HL-60/S4 treated with phorbol 12-myristate 13-acetate at 8.2 ng/mL for 4 days and 3 days (cell line): Measurements from ENCODE around the gene CIDEC.
"Not testable (repeated sequence)": the region's sequence is repeated elsewhere in the genome, so short reads cannot be mapped to it uniquely, and the experiment has no call there.

ENCODE experiments used
- in situ Hi-C: fragments of 300-500 bp; cut with MboI; formaldehyde crosslinking; loops from 2 replicates; pipeline ENCODE4 v1.15.0; 2022; ENCODE audit warnings: low sequenced_read_pairs

Gene CIDEC

DNA sequence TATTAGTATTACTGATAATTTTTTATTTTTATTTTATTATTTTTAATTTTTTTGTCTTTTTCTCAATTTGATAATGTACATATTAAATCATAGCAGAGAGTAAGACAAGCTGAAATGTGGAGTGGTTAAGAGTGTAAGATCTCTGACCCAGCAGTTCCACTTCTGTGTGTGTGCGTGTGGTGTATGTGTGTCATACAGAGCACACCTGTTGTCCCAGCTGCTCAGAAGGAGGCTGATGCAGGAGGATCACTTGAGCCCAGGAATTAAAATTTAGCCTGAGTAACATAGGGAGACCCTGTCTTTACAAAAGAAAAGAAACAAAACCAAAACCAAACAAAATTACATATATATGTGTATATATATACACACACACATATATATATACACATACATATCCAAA, 1.4 kb upstream of the CIDEC start:
- in situ Hi-C loops, result no loop called here

DNA sequence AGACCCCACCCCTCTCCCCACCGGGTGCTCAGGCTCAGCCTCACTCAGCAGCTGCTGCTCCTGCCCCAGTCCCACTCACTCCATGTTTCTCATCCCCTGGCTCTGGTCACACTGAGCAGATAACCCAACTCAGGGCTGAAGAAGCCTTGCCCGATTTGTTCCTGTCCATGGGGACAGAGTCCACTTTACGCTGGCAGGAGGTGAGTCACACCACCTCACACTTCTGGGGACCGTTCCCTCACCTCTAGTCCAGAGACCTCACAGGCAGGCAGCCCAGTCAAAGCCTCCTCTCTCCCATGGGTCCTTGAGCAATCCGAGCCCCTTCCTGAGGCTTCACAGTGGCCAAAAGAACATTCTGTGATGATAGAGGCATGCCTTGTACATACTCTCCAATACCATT, 1.4 kb downstream of the CIDEC start:
- in situ Hi-C loops, result no loop called here

DNA sequence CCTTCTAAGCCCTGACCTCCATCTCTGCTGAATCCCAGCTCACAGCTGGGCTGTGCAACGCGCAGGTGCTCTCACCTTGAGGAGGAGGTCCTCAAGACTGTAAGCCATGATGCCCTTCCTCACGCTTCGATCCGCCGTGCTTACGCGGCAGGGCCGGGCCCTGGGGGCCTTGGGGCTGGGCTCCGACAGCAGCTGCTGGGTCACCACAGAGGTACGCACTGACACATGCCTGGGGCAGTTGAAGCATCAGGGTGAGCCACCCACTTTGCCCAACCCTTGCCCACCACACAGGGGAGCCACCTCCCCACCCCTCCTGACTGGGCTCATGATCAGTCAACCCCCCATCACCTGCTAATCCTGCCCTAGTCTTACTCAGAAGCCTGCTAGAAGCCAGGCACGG, 3.1 kb downstream of the CIDEC start:
- in situ Hi-C loops, result no loop called here

DNA sequence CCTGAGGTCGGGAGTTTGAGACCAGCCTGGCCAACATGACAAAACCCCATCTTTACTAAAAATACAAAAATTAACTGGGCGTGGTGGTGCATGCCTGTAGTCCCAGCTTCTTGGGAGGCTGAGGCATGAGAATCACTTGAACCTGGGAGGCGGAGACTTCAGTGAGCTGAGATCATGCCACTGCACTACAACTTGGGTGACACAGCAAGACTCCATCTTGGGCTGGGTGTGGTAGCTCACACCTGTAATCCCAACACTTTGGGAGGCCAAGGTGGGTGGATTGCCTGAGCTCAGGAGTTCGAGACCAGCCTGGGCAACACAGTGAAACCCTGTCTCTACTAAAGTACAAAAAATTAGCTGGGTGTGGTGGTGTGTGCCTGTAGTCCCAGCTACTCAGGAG, 3.8 kb downstream of the CIDEC start:
- in situ Hi-C loops, result not testable (repeated sequence)

DNA sequence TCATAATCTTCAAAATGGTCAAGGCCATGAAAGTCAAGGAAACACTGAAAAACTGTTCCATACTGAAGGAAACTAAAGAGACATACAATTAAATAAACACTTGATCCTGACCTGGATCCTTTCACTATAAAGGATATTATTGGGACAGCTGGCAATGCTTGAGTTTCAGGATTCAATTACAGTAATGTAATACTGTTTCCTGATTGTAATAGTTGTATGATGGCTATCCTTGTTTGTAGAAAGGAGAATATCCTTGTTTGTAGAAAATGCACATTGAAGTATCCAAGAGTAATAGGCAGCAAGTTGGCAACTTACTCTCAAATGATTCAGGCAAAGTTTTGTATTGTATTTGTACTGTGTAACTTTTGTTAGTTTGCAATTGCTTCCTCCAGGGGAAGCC, 4.6 kb downstream of the CIDEC start:
- in situ Hi-C loops, result no loop called here

DNA sequence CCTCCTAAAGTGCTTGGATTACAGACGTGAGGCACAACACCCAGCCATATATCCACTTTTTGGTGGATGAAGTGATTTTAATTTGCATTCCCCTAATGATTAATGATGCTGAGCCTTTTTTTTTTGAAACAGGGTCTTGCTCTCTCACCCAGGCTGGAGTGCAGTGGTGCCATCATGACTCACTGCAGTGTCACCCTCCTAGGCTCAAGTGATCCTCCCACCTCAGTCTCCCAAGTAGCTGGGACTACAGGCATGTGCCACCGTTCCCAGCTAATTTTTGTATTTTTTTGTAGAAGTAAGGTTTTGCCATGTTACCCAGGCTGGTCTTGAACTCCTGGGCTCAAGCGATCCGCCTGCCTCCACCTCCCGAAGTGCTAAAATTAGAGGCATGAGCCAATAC, 8.0 kb downstream of the CIDEC start:
- in situ Hi-C loops, result not testable (repeated sequence)

DNA sequence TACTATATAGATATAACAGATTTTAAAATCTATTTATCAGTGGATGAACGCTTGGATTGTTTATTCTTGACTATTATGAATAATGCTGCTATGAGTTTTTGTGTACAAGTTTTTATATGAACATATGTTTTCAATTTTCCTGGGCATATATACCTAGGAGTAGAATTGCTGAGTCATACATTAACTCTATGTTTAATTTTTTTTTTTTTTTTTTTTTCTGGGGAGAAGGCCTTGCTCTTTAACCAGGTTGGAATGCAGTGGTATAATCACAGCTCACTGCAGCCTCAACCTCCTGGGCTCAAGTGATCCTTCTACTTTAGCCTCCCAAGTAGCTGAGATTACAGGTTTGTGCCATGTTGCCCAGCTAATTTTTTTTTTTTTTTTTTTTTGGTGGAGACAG, 9.1 kb downstream of the CIDEC start:
- in situ Hi-C loops, result no loop called here

DNA sequence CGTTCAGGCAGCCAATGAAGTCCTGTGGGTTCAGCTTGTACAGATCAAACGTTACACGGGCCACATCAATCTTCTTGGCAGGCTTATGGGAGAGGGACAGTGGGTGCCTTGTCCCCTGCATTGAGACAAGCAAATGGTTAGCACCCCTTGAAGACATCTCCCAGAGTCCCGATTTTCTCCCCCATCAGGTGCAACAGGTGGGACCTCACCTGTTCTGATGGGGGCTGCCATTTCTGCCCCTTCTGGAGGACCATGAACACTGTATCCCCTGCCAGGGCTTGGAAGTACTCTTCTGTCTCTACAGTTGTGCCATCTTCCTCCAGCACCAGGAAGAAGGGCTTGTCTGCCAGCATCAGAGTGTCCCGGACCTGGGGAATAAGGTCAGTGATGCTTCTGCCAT, 10.1 kb downstream of the CIDEC start:
- in situ Hi-C loops, result no loop called here

DNA sequence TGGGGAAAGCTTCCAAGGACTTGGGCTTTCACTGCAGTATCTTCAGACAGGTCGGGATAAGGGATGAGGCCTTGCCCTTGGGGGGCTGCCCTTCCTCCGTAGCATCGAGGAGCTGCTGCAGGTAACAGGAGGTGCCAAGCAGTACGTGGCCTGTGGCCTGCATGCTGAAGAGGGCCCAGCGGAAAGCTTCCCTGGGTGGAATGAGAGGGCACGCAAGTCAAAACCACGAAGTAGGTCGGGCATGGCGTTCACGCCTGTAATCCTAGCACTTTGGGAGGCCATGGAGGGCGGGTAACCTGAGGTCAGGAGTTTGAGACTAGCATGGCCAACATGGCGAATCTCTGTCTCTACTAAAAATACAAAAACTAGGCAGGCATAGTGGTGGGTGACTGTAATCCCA, 12.9 kb downstream of the CIDEC start:
- in situ Hi-C loops, result no loop called here

DNA sequence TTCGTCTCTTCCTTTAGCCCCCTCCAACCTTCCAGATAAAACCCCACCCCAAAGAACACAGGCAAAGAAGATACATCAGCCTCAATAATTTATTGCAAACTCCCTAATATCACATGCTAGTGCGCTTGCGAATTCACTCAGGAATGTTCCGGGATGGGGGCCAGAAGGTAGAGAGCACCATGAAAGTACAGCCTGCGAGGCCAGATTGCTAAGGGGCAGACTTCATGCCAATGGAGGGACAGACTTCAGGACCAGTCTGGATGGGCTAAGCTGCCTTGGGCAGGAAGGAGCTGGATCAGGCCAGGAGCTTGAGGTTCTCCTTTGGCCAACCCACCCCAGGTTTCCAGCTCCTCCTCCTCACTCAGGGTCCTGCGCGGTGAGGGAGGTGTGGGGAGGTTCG, 13.4 kb downstream of the CIDEC start:
- in situ Hi-C loops, result no loop called here

DNA sequence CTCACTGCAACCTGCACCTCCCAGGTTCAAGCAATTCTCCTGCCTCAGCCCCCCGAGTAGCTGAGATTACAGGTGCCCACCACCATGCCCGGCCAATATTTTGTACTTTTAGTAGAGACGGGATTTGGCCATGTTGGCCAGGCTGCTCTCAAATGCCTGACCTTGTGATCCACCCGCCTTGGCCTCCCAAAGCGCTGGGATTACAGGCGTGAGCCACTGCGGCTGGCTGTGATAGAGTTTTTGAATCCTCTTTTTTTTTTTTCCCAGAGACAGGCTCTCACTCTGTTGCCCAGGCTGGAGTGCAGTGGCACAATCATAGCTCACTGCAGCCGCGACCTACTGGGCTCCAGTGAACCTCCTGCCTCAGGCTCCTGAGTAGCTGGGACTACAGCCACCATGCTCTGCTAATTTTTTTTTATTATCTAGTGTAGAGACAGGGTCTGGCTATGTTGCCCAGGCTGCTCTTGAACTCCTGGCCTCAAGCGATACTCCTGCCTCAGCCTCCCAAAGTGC, 14.9 kb downstream of the CIDEC start:
- in situ Hi-C loops, result not testable (repeated sequence)

DNA sequence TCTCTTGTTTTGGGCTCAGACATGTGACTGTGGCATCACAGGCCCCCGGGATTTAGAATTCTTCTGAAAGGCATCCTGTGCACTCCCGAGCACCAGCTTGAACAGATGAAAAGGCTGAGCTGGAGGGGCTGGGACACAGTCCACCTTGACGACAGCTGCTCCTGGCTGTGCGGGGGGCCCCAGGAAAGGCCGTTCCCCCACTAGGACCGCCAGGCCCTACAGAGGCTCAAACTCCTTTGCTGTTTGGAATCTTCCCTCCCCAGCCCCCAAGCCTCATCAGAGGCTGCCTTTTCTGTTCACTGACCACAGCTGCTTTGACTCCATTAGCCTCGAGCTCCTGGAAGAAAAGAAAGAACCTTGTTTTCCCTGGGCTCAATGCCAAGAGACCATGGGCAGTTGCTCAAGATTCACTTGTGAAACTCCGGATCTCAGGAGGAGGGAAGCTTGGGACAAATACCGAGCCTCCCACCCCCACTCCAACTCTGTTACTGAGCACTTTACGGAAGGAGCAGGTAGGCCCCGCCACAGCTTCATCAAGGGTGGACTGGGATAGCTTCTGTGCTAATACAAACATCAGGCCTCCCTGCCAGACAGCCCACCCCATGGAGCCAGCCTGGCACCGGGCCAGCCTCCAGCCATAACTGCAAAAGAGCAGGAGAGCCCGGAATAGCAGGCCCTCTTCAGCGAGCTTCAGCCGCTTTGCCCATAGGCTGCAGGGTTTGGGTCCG, 15.7 kb downstream of the CIDEC start:
- in situ Hi-C loops, result no loop called here

DNA sequence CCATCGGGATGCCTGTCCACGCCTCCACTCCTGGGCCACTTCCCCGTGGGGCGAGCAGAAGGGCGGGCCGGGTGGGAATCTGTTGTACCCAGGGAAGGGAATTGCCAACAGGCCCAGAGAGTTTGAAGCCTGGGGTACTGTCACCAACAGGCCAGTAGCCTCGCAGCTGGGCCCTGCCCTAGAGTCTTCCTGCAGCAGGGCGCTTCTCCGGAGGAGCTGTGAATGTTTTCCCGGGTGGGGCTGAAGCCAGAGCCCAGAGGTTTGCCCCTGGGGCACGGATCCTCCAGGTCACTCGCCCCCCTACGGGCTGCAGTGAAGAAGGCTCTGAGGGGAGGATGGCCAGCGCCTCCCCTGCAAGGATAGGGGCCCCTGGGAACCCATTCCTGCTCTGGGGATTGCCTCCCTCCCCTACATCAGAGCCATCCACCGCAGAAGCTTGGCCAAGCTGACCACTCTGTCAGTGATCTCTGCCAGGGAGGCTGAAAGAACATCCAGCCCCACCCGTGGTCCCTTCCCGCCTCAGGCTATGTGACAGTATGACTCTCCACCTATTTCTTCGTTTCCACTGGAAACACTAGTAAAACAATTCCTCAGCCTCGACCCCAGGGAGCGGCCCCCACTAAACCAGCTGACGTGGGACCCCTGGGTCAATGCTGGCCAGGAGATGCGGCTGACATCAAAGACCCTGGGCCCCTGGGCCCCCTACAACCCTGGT, 16.8 kb downstream of the CIDEC start:
- in situ Hi-C loops, result no loop called here

DNA sequence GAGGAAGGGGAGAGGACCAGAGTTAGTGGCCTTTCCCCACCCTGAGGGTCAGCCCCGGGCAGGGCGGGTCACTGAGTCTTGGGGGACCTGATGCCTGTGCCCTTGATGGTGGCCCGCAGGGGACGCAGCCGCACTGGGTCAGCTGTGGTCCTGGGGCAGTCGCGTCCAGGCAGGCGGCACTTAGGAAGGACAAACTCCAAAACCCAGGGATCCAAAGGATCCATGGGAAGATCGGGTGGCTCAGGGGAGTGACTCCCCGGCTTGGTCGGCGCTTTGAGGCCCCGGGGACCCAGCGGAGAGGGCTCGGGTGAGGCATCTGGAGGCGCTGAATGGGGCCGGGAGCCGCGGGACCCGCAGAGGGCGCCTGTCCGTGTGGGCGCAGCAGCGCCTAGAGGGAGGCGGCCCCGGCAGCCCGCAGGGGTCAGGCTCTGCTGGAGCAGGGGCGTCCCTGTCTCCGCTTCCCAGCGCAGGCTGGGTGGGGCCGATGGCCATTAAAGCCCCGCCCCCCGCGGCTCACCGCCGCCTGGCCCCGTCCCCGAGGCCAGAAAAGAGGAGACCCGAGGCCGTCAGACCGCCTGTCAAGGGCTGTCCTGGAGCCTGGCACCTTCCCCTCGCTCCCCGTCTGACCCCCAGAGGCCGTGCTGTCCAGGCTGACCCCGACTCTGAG, 17.5 kb downstream of the CIDEC start:
- in situ Hi-C loops, result no loop called here

DNA sequence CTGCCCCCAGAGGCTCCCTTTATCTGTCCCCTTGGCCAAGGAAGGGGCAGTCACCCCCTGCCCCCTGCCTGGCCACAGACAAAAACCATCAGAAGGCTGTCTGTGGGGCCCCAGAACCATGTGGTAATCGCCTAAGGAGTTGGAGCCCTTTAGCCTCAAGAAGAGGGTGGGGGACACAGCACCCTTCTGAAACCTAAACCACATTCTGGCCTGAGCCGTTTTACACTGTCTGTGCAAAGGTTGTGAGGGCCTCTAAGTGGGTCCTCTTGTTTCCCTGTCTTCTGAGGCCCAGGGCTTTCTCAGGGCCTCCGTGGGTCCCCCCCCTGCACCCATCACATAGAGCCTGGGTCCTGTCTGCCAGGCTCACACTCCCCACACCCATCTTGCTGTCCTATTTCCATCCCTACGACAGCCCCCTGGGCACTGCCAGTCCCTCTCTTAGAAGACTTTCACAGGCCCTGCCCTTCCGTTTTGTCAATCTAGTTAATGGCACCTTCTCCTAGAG, 18.4 kb downstream of the CIDEC start:
- in situ Hi-C loops, result no loop called here

DNA sequence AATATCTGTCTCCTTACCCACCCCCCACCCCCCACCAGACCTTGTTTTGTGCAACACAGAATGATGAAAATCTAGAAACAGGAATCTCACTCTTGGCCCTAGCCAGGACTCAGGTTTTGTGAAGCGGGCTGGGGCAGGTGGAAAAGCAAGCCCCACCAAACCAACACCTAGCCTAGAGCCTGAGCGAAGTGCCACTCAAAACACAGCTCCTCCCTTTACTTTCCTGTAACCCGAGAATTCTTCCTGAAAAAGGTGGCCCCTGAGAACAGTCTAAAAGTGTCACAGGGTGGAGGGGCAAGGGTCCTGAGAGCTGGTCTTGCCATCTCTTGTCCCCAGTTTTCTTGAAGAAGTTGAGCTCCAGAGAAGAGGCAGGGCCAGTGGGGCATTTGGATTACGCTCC, 18.9 kb downstream of the CIDEC start:
- in situ Hi-C loops, result no loop called here

DNA sequence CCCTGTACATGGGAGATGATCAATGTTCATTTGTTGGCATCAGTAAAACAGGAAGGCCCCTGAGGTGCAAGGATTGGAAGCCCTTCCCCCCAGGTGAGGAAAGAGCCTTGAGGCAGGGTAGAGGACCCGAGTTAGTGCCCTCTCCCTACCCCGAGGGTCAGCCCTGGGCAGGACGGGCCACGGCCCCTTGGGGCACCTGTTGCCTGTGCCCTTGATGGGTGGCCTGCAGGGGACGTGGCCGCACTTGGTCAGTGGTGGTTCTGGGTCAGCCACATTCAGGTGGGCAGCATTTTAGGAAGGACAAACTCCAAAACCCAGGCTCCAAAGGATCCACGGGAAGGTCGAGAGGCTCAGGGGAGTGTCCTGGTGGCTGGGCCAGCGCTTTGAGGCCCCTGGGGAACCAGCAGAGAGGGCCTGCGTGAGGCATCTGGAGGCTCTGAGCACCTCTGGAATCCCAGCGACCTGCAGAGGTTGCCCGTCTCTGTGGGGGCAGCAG, 20.5 kb downstream of the CIDEC start:
- in situ Hi-C loops, result no loop called here

DNA sequence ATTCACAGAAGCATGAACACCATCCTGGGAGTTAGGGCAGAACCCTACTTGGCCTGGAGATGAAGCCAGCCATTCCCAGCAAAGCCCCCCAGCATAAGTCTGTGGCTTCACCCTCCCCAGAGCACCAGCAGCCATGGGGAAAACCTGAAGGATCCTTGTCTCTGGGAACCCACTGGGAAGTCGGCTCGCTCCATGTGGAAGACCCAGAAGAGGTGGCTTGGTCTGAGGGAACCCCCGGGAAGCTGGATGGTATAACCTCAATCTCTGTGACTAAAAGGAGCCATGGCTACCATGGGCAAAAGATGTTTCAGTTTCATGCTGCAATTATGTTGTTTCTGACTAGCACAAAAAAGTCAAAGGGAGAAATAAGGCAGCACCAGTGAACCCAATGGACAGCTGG, 24.5 kb downstream of the CIDEC start:
- in situ Hi-C loops, result no loop called here

DNA sequence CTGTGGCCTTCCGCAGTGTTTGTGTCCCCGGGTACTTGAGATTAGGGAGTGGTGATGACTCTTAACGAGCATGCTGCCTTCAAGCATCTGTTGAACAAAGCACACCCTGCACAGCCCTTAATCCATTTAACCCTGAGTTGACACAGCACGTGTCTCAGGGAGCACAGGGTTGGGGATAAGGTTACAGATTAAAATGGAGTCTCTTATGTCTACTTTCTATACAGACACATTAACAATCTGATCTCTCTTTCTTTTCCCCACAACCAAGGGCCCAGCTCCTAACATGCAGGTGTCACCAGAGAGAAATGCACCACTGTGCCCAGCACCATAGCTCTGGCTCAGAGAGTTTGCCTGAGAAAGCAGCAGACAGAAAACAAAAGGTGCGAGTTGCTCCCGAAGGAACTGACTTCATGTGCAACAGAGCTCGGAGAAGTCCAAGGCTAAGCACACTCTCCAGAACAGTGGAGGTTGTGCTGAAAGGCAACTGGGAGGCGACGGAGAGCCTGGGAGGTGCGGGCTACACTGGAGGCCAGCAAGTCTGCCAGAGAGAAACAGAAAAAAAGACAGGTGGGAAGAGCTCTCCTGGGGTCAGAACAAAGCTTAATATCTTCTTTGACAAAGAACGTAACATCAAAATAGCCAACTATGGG, 25.6 kb downstream of the CIDEC start:
- in situ Hi-C loops, result not testable (repeated sequence)

DNA sequence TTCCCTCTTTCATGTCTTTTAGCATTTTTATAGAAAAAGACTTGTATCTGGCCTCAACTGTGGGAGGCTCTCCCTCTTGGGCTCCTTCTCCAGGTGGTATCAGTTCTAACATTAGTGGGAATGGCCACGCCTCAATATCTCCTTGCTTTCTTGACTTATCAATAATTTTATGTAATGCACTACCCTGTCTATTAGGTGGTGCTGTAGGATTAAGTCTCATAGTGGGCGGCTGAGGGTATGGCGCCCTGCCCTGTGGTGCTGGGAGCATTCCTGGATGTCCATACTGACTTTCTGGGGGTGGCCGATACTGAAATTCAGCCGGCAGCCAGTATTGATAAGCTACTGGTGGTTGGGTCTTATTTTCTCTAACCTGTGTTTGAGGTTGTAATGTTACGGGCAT, 27.5 kb downstream of the CIDEC start:
- in situ Hi-C loops, result no loop called here

DNA sequence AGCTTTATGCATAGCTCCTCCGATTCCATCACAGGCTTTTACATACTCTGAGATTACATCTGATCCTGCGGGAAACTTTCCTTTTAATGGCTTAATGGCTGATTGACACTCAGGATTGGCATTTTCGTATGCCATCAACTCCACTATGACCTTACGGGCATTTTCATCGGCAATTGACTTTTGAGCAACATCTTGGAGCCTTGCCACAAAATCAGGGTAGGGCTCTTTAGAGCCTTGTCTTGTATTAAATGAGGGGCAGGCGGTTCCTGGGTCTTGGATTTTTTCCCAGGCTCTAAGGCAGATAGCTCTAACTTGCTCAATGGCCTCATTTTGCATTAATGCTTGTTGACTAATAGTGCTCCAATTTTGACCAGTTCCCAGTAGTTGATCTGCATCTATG, 28.1 kb downstream of the CIDEC start:
- in situ Hi-C loops, result not testable (repeated sequence)
